OCI-LY3 (cell line): ENCODE results near the gene GLYR1.
A peak's percentile ranks its signal among the peaks of the same experiment; 100 is the strongest.

Experiments used
- H2AFZ ChIP-seq: fragments of 200-600, 300-600 bp; shearing (Covaris generic); 2 replicates; pipeline ENCODE4 v1.6.0; 2014; ENCODE audit warnings: antibody characterized with exemption, low read depth, low read length
- H3K27ac ChIP-seq: fragments of 200-600, 300-600 bp; sonication (generic); 2 replicates; pipeline ENCODE4 v1.5.1; 2014; ENCODE audit warnings: mild to moderate bottlenecking, low read length, moderate library complexity, mixed read lengths
- H3K27me3 ChIP-seq: fragments of 200-600, 300-600 bp; sonication (generic); 2 replicates; pipeline ENCODE4 v1.6.1; 2014; ENCODE audit warnings: low read depth, low read length, mixed read lengths
- H3K36me3 ChIP-seq: fragments of 200-600, 300-600 bp; sonication (generic); replicated peaks from 2 replicates; pipeline ENCODE3; 2014; ENCODE audit warnings: low read depth, low read length, mixed read lengths
- H3K4me1 ChIP-seq: fragments of 300-600, 200-600 bp; sonication (generic); 2 replicates; pipeline ENCODE4 v1.6.1; 2014; ENCODE audit warnings: low read length, mixed read lengths
- H3K4me2 ChIP-seq: fragments of 200-600, 300-600 bp; sonication (generic); 2 replicates; pipeline ENCODE4 v1.6.1; 2014; ENCODE audit warnings: low read length, mixed read lengths
- H3K4me3 ChIP-seq: fragments of 300-600, 200-600 bp; sonication (generic); 2 replicates; pipeline ENCODE4 v1.5.1; 2014; ENCODE audit warnings: antibody characterized with exemption, mild to moderate bottlenecking, low read length, moderate library complexity
- H3K79me2 ChIP-seq: fragments of 300-600, 200-600 bp; shearing (Covaris generic); 2 replicates; pipeline ENCODE4 v1.6.1; 2014; ENCODE audit warnings: mild to moderate bottlenecking, low read length, mixed read lengths
- H3K9ac ChIP-seq: fragments of 300-600, 200-600 bp; shearing (Covaris generic); 2 replicates; pipeline ENCODE4 v1.6.0; 2014; ENCODE audit warnings: mild to moderate bottlenecking, low read length, moderate library complexity
- H3K9me3 ChIP-seq: fragments of 200-600, 300-600 bp; shearing (Covaris generic); 2 replicates; pipeline ENCODE4 v1.6.1; 2014; ENCODE audit warnings: low read length, mixed read lengths; ENCODE audit not compliant: insufficient read depth
- H4K20me1 ChIP-seq: fragments of 200-600, 300-600 bp; sonication (generic); 2 replicates; pipeline ENCODE4 v1.6.1; 2016; ENCODE audit warnings: low read length, mixed read lengths; ENCODE audit not compliant: insufficient read depth
- EZH2phosphoT487 ChIP-seq: fragments of 200-600 bp; shearing (Covaris generic); IDR thresholded peaks from 2 replicates; pipeline ENCODE4 v1.6.1; 2018; ENCODE audit warnings: antibody characterized with exemption, mixed run types, low read depth
- TF ChIP-seq, protein P1 (sequence below): fragments of 200-600, 300-600 bp; sonication (generic); IDR thresholded peaks from 2 replicates; pipeline ENCODE4 v1.5.1; 2014; ENCODE audit warnings: antibody characterized with exemption, low read length, low read depth

Gene GLYR1

DNA sequence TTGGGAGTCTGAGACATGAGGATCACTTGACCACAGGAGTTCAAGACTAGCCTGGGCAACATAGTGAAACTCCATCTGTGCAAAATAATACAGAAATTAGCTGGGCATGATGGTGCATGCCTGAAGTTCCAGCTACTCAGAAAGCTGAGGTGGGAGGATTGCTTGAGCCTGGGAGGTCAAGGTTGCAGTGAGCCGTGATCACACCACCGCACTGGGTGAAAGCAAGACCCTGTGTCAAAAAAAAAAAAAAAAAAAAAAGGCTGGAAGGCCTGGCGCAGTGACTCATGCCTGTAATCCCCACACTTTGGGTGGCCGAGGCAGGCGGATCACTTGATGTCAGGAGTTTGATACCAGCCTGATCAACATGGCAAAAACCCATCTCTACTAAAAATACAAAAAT is 8.3 kb upstream of the GLYR1 start:
- H3K36me3 ChIP-seq, result peaks cover 40% of the 10 kb centered on the region
- no peaks in the 10 kb centered on the region for H3K4me1 ChIP-seq
- H3K79me2 ChIP-seq, result peaks cover 28% of the 10 kb centered on the region
- H3K9me3 ChIP-seq, result no peaks in the 10 kb centered on the region
- no peak overlapping the region for H3K4me3 ChIP-seq
- no peak overlapping the region for H3K27ac ChIP-seq
- no peak overlapping the region for H2AFZ ChIP-seq
- no peak overlapping the region for H3K4me2 ChIP-seq
- H4K20me1 ChIP-seq, result peaks cover 15% of the 10 kb centered on the region
- TF ChIP-seq, protein P1, sequence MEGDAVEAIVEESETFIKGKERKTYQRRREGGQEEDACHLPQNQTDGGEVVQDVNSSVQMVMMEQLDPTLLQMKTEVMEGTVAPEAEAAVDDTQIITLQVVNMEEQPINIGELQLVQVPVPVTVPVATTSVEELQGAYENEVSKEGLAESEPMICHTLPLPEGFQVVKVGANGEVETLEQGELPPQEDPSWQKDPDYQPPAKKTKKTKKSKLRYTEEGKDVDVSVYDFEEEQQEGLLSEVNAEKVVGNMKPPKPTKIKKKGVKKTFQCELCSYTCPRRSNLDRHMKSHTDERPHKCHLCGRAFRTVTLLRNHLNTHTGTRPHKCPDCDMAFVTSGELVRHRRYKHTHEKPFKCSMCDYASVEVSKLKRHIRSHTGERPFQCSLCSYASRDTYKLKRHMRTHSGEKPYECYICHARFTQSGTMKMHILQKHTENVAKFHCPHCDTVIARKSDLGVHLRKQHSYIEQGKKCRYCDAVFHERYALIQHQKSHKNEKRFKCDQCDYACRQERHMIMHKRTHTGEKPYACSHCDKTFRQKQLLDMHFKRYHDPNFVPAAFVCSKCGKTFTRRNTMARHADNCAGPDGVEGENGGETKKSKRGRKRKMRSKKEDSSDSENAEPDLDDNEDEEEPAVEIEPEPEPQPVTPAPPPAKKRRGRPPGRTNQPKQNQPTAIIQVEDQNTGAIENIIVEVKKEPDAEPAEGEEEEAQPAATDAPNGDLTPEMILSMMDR, result no peak
- no peak for TF ChIP-seq EZH2phosphoT487
- H3K9ac ChIP-seq, result no peak overlapping the region
- H3K27me3 ChIP-seq, result no peaks in the 10 kb centered on the region

DNA sequence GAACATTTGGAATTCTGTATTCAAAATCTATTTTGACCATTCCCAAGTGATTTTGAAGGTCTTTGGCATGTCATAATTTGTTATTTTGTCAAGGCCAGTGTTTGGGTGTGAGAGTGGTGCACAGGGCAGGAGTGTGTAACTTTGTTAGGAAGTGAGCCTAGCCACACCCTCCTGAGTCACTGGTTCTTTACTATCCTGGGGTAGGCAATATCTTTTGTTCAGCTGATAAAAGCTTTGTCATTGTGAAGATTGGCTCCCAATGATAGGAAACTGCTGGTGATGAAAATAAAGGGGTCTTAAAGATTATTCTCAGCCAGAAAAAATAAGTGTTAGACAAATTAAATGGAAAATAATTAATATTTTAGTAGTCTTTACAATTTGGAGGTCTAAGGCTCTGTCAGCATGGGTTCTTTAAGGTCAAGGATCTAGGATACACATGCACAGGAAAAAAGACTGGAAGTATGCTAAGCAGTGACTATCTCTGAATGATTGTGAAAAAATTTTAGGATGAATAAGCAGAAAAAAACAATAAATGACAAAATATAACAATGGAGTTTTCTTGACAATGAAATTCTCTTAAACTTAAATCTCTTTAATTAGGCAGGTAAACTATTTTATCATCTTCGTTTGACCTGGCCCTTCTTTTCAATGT is 5.3 kb upstream of the GLYR1 start:
- TF ChIP-seq, protein P1, result no peak
- no peak for TF ChIP-seq EZH2phosphoT487

DNA sequence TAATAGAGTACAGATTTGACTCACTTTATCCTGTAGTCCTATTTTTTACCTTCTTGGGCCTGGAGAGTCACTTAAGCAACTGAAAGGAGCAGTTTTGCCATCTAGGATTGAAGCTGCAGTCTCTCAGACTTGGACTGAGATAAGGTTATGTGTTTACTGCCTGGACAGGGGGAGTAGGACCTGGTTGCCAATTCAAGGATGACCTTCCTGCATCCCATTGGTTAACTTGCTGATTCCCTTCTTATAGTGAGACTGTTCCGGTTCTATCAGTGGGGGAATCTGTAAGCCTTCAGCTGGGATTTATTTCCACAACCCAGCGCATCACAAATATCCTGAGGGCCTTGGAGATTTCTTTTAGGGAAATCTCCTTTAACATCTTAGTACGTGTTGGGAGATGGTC is 3.1 kb upstream of the GLYR1 start:
- Histone ChIP-seq H3K79me2 (peaks cover 77% of the 10 kb centered on the region), H2AFZ (no peak overlapping the region), H3K4me2 (peak overlapping the region; percentile 16; the same call in 1 of the 2 replicates), H3K36me3 (peaks cover 13% of the 10 kb centered on the region), H3K27me3 (no peaks in the 10 kb centered on the region), H3K4me1 (peaks cover 26% of the 10 kb centered on the region), H3K27ac (no peak overlapping the region), H4K20me1 (peaks cover 43% of the 10 kb centered on the region), H3K9ac (no peak overlapping the region), H3K4me3 (no peak overlapping the region), H3K9me3 (no peaks in the 10 kb centered on the region)
- TF ChIP-seq, protein P1, result no peak
- TF ChIP-seq EZH2phosphoT487, result no peak

More for the DNA sequence above, 5.3 kb upstream of the GLYR1 start:
- Histone ChIP-seq H3K4me3 (no peak overlapping the region), H3K9ac (no peak overlapping the region), H3K27me3 (no peaks in the 10 kb centered on the region), H3K9me3 (no peaks in the 10 kb centered on the region), H3K4me2 (no peak overlapping the region), H4K20me1 (peaks cover 35% of the 10 kb centered on the region), H3K27ac (no peak overlapping the region), H3K36me3 (peaks cover 18% of the 10 kb centered on the region), H2AFZ (no peak overlapping the region), H3K79me2 (peaks cover 58% of the 10 kb centered on the region), H3K4me1 (peaks cover 17% of the 10 kb centered on the region)

DNA sequence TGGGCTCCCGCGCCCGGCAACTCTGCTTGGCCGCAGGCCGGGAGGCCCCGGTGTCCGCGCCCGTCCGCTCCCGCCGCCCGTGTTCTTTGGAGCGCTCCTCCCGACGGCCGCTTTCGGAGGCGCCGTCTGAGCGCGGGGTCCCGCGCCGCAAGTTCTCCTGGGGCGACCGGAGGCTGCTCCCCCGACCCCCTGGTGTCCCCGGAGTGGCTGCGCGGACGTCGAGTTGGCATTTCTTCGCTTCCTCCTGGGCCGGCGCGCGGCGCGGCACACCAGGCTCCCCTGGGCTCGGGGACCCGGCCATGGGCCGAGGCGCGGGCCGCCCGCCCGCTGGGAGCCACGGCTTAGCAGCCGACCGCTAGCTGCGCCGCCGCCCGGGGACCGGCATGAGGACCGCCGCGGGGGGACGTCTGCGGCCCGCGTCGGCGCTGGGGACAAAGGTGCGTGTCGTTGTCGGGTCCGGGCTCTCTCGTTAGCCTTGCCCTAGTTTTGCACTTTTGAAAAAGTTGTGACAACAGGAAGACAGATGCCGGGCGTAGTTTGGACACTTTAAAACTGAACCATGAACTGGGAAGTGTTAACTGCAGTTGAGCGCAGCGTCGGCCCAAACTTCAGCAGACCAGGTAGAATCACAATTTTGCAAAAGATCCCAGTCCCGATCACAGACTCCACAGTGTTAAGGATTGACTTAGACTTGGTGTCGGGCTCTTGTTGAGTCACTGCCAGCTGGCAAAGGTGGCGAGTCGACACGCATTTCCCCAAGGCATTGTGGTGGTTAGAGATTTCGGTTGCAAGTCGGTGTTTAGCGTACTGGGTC is 893 bp upstream of the GLYR1 start:
- H3K9ac ChIP-seq, result peak overlapping the region; percentile 86
- H3K4me3 ChIP-seq, result peak overlapping the region; percentile 99
- H3K4me2 ChIP-seq, result peak overlapping the region; percentile 100
- H3K36me3 ChIP-seq, result peaks cover 29% of the 10 kb centered on the region
- peaks cover 93% of the 10 kb centered on the region for H3K79me2 ChIP-seq
- no peak for TF ChIP-seq EZH2phosphoT487
- TF ChIP-seq, protein P1, result no peak
- peaks cover 26% of the 10 kb centered on the region for H3K4me1 ChIP-seq
- peaks cover 43% of the 10 kb centered on the region for H4K20me1 ChIP-seq
- no peaks in the 10 kb centered on the region for H3K27me3 ChIP-seq
- peak overlapping the region; percentile 38; the same call in 1 of the 2 replicates for H2AFZ ChIP-seq
- H3K9me3 ChIP-seq, result no peaks in the 10 kb centered on the region
- peak overlapping the region; percentile 80 for H3K27ac ChIP-seq
